ENCODE results near the gene EYS.

EYS gene

DNA sequence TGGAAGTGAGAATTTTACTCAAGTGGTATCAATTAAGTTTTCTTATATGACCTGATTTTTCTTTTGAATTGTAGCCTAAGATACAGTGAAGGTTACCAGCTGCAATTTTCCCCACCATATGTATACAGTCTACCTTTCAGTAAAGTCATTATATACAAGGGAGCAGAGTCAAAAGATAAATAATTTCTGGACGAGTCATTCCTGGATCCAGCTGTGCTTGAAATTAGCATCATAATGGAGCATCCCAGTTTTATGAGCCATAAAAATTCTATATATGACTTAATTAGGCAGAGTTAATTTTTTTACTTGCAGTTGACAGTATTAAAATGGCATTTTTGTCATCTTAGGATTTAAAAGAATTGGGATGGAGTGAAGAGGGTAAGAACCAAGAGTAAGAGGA is 1063.0 kb downstream of the EYS start:
- H3K27ac ChIP-seq (ENCODE audit: low read length) = no peak overlapping the region
- H3F3A ChIP-seq (ENCODE audit: insufficient read depth, low read length) = no peaks in the 10 kb centered on the region
- no peaks in the 10 kb centered on the region for H3K79me2 ChIP-seq (ENCODE audit: low read length)
- TF ChIP-seq, protein P1, sequence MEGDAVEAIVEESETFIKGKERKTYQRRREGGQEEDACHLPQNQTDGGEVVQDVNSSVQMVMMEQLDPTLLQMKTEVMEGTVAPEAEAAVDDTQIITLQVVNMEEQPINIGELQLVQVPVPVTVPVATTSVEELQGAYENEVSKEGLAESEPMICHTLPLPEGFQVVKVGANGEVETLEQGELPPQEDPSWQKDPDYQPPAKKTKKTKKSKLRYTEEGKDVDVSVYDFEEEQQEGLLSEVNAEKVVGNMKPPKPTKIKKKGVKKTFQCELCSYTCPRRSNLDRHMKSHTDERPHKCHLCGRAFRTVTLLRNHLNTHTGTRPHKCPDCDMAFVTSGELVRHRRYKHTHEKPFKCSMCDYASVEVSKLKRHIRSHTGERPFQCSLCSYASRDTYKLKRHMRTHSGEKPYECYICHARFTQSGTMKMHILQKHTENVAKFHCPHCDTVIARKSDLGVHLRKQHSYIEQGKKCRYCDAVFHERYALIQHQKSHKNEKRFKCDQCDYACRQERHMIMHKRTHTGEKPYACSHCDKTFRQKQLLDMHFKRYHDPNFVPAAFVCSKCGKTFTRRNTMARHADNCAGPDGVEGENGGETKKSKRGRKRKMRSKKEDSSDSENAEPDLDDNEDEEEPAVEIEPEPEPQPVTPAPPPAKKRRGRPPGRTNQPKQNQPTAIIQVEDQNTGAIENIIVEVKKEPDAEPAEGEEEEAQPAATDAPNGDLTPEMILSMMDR (IDR thresholded peaks at IDR 0.05; ENCODE audit: low read length) = no peak
- TF ChIP-seq EZH2phosphoT487 (IDR thresholded peaks at IDR 0.05; ENCODE audit: low read length) (no peak), EZH2 (optimal IDR thresholded peaks at IDR 0.05; ENCODE audit: low read depth, low read length) (no peak)
- no peaks in the 10 kb centered on the region for H4K20me1 ChIP-seq (ENCODE audit: insufficient read depth, low read length)
- H3K4me1 ChIP-seq (ENCODE audit: low read length) = no peaks in the 10 kb centered on the region
- H3K27me3 ChIP-seq (replicated peaks; ENCODE audit: insufficient read depth, low read length) = no peaks in the 10 kb centered on the region
- no peaks in the 10 kb centered on the region for H3K9me2 ChIP-seq (replicated peaks; ENCODE audit: insufficient read depth, low read length)
- H3K36me3 ChIP-seq (replicated peaks; ENCODE audit: insufficient read depth, low read length) = no peaks in the 10 kb centered on the region
- H3K9me3 ChIP-seq (replicated peaks; ENCODE audit: insufficient read depth, low read length) = no peaks in the 10 kb centered on the region
- H3K4me2 ChIP-seq (ENCODE audit: low read depth, low read length) = no peak overlapping the region
- no peak overlapping the region for H2AFZ ChIP-seq (ENCODE audit: low read length)
- no peak for DNase-seq
- no peak overlapping the region for H3K9ac ChIP-seq (ENCODE audit: low read length)
- H3K4me3 ChIP-seq (ENCODE audit: low read length) = no peak overlapping the region

DNA sequence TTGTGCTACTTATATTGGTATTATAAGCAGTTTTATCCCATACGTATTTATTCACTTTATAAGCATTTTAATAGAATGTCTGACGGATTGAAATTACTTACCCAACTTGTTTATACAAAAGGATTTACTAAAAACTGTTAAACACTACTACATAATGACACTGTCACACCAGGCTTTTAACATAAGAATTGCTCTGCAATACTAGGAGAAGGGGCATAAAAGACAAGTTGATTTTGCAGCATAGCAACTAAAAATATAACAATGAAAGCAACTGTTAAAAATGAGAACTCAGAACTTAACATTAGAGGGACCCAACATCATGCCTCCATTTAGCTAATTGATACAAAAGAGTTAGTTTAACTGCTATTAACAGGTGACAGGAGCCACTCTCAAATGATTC is 1076.1 kb downstream of the EYS start:
- Histone ChIP-seq H3K4me1 (ENCODE audit: low read length) (no peaks in the 10 kb centered on the region), H2AFZ (ENCODE audit: low read length) (no peak overlapping the region), H3K79me2 (ENCODE audit: low read length) (no peaks in the 10 kb centered on the region), H3K36me3 (replicated peaks; ENCODE audit: insufficient read depth, low read length) (no peaks in the 10 kb centered on the region), H3F3A (ENCODE audit: insufficient read depth, low read length) (no peaks in the 10 kb centered on the region), H3K9ac (ENCODE audit: low read length) (no peak overlapping the region), H3K4me2 (ENCODE audit: low read depth, low read length) (no peak overlapping the region), H3K27ac (ENCODE audit: low read length) (no peak overlapping the region), H3K9me3 (replicated peaks; ENCODE audit: insufficient read depth, low read length) (no peaks in the 10 kb centered on the region), H3K27me3 (replicated peaks; ENCODE audit: insufficient read depth, low read length) (no peaks in the 10 kb centered on the region), H4K20me1 (ENCODE audit: insufficient read depth, low read length) (no peaks in the 10 kb centered on the region), H3K4me3 (ENCODE audit: low read length) (no peak overlapping the region), H3K9me2 (replicated peaks; ENCODE audit: insufficient read depth, low read length) (no peaks in the 10 kb centered on the region)
- TF ChIP-seq EZH2 (optimal IDR thresholded peaks at IDR 0.05; ENCODE audit: low read depth, low read length) = no peak
- TF ChIP-seq EZH2phosphoT487 (IDR thresholded peaks at IDR 0.05; ENCODE audit: low read length) = no peak
- TF ChIP-seq, protein P1 (IDR thresholded peaks at IDR 0.05; ENCODE audit: low read length) = no peak
- no peak for DNase-seq

DNA sequence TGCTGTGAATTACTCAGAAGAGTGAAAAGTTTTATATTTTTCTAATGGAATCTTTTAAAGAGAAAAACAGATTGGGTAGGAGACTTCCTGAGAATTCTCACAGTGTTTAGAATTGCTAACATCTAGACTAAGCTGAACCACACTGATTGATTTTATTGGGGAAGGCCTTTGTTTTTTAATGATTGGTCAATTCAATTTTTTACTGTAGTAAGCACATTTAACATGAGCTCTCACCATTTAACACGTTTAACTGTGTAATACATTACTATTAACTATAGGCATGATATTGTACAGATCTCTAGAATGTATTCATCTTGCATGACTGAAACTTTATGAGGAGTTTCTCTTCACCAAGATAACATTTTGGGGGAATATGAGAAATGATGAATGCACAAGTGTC is 1084.1 kb downstream of the EYS start:
- no peak for DNase-seq
- H3K4me3 ChIP-seq (ENCODE audit: low read length) = no peak overlapping the region
- TF ChIP-seq EZH2 (optimal IDR thresholded peaks at IDR 0.05; ENCODE audit: low read depth, low read length) (no peak), EZH2phosphoT487 (IDR thresholded peaks at IDR 0.05; ENCODE audit: low read length) (no peak)
- TF ChIP-seq, protein P1 (IDR thresholded peaks at IDR 0.05; ENCODE audit: low read length) = no peak
- no peak overlapping the region for H3K4me2 ChIP-seq (ENCODE audit: low read depth, low read length)
- no peaks in the 10 kb centered on the region for H4K20me1 ChIP-seq (ENCODE audit: insufficient read depth, low read length)
- H2AFZ ChIP-seq (ENCODE audit: low read length) = no peak overlapping the region
- no peaks in the 10 kb centered on the region for H3F3A ChIP-seq (ENCODE audit: insufficient read depth, low read length)
- H3K4me1 ChIP-seq (ENCODE audit: low read length) = no peaks in the 10 kb centered on the region
- no peak overlapping the region for H3K9ac ChIP-seq (ENCODE audit: low read length)
- H3K36me3 ChIP-seq (replicated peaks; ENCODE audit: insufficient read depth, low read length) = no peaks in the 10 kb centered on the region
- H3K9me2 ChIP-seq (replicated peaks; ENCODE audit: insufficient read depth, low read length) = no peaks in the 10 kb centered on the region
- H3K79me2 ChIP-seq (ENCODE audit: low read length) = no peaks in the 10 kb centered on the region
- H3K9me3 ChIP-seq (replicated peaks; ENCODE audit: insufficient read depth, low read length) = no peaks in the 10 kb centered on the region
- no peaks in the 10 kb centered on the region for H3K27me3 ChIP-seq (replicated peaks; ENCODE audit: insufficient read depth, low read length)
- H3K27ac ChIP-seq (ENCODE audit: low read length) = no peak overlapping the region

All from MM.1S (cell line).